ENCODE results near the gene SERP2. TPM values are rescaled to one million over a fixed set of nuclear protein-coding genes. Genes with fewer than 3 reads are reported as not detected.

Gene SERP2
- total RNA-seq, 4 donors from 2014 or later, result 0.27 to 1.8 TPM; not detected in 2

DNA sequence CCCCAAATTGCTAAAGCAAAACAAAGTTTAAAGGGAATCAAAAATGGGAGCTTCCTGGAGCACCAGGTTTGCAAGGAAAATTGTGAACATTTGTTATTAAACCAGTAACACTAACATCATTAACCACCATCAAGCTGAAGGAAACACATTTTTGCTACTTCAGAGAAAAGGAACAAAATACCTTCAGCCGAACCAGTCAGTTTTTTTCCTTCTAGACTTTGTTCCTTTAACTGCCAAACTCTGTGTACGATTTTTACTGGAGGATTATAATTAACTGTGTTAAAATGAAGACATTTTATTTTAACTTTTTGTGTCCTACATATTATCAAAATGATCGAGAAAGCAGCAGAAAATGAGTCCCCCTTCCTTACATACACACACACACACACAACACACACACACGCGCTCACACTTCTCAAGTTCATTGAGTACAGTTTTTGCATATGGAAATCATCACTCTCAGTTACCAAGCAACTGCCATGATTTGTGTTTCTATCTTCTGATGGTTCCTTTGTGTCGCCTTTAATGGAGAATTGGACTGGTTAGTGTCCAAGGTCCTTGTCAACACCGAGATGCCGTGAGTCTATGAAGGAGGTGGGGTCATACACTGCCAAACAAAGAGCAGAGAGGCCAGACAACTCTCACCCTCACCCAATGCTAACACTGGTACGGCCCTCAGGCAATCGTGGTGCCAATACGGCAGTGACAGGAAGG lies 9.8 kb upstream of the SERP2 start:
- 68 to 80% methylated on average over 11 of the region's 11 CpGs for WGBS, 2 donors
- intact Hi-C loops (cut with DNase I; ENCODE audit: low total_unique reads), result no loop called here
- TF ChIP-seq POLR2A (IDR thresholded peaks at IDR 0.05), result no peak
- TF ChIP-seq, protein P1, sequence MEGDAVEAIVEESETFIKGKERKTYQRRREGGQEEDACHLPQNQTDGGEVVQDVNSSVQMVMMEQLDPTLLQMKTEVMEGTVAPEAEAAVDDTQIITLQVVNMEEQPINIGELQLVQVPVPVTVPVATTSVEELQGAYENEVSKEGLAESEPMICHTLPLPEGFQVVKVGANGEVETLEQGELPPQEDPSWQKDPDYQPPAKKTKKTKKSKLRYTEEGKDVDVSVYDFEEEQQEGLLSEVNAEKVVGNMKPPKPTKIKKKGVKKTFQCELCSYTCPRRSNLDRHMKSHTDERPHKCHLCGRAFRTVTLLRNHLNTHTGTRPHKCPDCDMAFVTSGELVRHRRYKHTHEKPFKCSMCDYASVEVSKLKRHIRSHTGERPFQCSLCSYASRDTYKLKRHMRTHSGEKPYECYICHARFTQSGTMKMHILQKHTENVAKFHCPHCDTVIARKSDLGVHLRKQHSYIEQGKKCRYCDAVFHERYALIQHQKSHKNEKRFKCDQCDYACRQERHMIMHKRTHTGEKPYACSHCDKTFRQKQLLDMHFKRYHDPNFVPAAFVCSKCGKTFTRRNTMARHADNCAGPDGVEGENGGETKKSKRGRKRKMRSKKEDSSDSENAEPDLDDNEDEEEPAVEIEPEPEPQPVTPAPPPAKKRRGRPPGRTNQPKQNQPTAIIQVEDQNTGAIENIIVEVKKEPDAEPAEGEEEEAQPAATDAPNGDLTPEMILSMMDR (IDR thresholded peaks at IDR 0.05), result no peak
- no peak overlapping the region for H3K4me3 ChIP-seq (ENCODE audit: low read depth, poor library complexity, severe bottlenecking)
- DNase-seq (ENCODE audit: low spot score in 2 of 2), result no peak

DNA sequence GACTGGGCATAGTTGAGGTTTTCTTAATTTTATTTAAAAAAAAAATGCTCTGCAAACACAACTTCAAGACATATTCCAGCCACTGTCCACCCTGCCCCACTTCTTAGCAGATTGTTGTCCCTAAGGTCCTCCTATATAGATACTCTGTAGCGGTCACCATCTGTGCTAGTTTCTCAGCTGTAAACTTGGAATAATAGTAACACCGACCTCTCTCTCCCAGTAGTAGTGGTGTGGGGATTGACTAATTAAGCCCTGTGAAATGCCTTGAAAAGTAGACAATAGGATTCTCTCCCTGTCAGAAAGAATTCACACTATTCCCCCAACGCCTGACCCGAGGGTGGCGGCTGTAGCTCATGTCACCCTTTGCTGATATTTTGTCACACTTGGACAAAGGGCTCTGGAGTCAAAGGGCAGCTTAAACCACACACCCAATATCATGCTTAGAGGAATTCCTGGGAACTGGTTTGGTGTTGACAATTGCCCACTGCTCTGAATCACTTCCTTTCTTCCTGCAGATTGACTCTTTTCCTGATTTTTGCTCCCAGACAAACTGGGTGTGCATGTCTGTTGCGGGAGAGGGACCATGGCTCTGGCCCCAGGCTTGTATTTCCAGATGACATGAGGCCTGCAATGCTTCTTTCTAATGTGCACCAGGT lies 9.2 kb upstream of the SERP2 start:
- 86 to 90% methylated on average over 6 of the region's 6 CpGs for WGBS, 2 donors
- DNase-seq (ENCODE audit: low spot score in 2 of 2), result no peak
- no peak for TF ChIP-seq POLR2A (IDR thresholded peaks at IDR 0.05)
- TF ChIP-seq, protein P1 (IDR thresholded peaks at IDR 0.05), result no peak
- H3K4me3 ChIP-seq (ENCODE audit: low read depth, poor library complexity, severe bottlenecking), result no peak overlapping the region
- intact Hi-C loops (cut with DNase I; ENCODE audit: low total_unique reads), result no loop called here

DNA sequence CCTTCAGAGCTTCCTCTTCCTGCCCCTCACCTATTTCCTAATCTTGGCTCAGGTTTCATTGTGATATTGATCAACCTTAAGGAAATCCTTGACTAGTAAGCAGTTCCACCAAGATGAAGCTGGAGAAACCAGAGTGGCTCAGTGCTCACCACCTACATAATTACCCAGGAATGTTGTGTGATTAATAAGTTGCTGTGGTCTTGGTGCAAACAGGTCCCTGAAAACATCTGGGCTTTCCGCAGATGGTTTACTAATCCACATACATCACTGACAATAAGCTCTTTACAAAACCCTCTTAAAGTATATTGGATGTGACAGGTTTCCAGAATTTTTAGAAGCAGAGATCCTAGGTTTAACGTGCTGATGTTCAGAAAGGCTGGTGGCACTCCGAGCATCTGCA lies 8.6 kb upstream of the SERP2 start:
- intact Hi-C loops (cut with DNase I; ENCODE audit: low total_unique reads), result no loop called here
- H3K4me3 ChIP-seq (ENCODE audit: low read depth, poor library complexity, severe bottlenecking), result no peak overlapping the region
- 90 to 91% methylated on average over 3 of the region's 3 CpGs for whole genome bisulfite sequencing, 2 donors
- TF ChIP-seq, protein P1 (IDR thresholded peaks at IDR 0.05), result no peak
- TF ChIP-seq POLR2A (IDR thresholded peaks at IDR 0.05), result no peak
- DNase-seq (ENCODE audit: low spot score in 2 of 2), result no peak

DNA sequence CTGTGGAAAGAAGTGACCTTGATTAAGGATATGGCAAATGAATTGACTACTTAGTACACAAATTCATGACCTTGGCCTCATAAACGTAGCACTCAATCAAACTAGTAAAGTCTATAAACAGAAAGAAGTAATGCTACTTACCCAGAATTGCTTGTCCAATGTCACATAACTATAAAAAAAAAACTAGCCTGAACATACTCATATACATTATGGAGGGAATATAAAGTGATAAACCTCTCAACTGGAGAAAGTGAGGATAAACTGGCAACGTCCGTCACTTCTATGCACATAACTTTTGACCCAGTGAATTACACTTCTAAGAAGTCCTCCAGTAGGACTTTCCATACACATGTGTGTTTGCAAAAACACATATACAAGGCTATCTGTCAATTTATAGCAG lies 7.7 kb upstream of the SERP2 start:
- intact Hi-C loops (cut with DNase I; ENCODE audit: low total_unique reads), result no loop called here
- no peak for TF ChIP-seq POLR2A (IDR thresholded peaks at IDR 0.05)
- TF ChIP-seq, protein P1 (IDR thresholded peaks at IDR 0.05), result no peak
- WGBS, 2 donors, result 88 to 91% methylated on average over 3 of the region's 3 CpGs

DNA sequence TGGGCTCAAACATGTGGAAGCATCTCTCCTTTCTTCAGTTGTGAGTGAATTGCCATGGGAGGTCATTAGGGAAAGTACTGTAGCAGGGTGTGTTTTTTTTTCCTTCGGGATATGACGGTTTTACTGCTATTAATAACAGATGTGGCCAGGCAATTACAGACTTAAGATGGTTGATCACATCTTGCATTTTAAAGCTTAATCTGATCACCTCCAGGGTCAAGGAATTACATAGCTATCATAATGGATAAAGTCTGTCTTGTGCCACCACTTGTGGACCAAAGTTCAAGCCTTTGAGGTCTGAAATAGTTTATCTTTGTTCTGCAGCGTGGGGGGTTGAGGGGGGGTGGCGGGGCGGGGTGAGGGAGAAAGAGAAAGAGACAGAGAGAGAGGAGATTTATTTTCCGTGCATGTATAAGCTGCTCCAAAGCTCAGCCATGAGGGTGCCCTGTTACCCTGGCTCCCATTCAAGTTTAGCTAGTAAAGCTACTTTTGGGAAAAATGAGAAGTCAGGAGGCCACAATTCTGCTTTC lies 5.5 kb upstream of the SERP2 start:
- TF ChIP-seq POLR2A (IDR thresholded peaks at IDR 0.05), result no peak
- TF ChIP-seq, protein P1 (IDR thresholded peaks at IDR 0.05), result no peak
- no peak for DNase-seq (ENCODE audit: low spot score in 2 of 2)
- H3K4me3 ChIP-seq (ENCODE audit: low read depth, poor library complexity, severe bottlenecking), result no peak overlapping the region
- intact Hi-C loops (cut with DNase I; ENCODE audit: low total_unique reads), result no loop called here
- WGBS, 2 donors, result 14 to 20% methylated on average over 6 of the region's 6 CpGs

More for the DNA sequence above, 7.7 kb upstream of the SERP2 start:
- DNase-seq (ENCODE audit: low spot score in 2 of 2), result no peak
- no peak overlapping the region for H3K4me3 ChIP-seq (ENCODE audit: low read depth, poor library complexity, severe bottlenecking)
